Suppressor macrophage treated with lipopolysaccharide for 1 hour (primary cell): Measurements from ENCODE around the gene TMEM35A.
"Not testable (repeated sequence)": the region's sequence is repeated elsewhere in the genome, so short reads cannot be mapped to it uniquely, and the experiment has no call there.

Experiments
- DNase-seq, 3 donors: peaks; one replicate each; pipeline ENCODE4 v3.0.0-alpha.2; 2020 to 2022

The TMEM35A gene

GRCh38 chrX:101078716-101079598 is at the start of gene TMEM35A:
Gene TMEM35A (plus strand): TSS chrX:101078879. CDS start chrX:101079003, 124 bp downstream.
- no peak for DNase-seq

- DNase-seq = no peak
Observed at GRCh38 chrX:101029665-101030064, 49.0 kb upstream of the TMEM35A start.

GRCh38 chrX:101037231-101037630 is 41.4 kb upstream of the TMEM35A start:
- DNase-seq = no peak

GRCh38 chrX:101040197-101040596 is 38.5 kb upstream of the TMEM35A start:
- no peak for DNase-seq

- no peak for DNase-seq
Observed at GRCh38 chrX:101051153-101051548, 27.5 kb upstream of the TMEM35A start.

GRCh38 chrX:101051549-101052302 is 27.0 kb upstream of the TMEM35A start, which contains the start of gene TRMT2B:
Gene TRMT2B (minus strand): TSS chrX:101052111. CDS start chrX:101042289, 9,822 bp downstream.
- DNase-seq = peak; percentile 77 to 87 (median 77)

- DNase-seq = not testable (repeated sequence)
Observed at GRCh38 chrX:101056551-101056950, 22.1 kb upstream of the TMEM35A start.

- DNase-seq = peak; percentile 2 to 27 (median 27)
Observed at GRCh38 chrX:101057093-101057714, 21.5 kb upstream of the TMEM35A start.

GRCh38 chrX:101062176-101062575 is 16.5 kb upstream of the TMEM35A start:
- no peak for DNase-seq

- no peak for DNase-seq
Observed at GRCh38 chrX:101071582-101071981, 7.1 kb upstream of the TMEM35A start.

- DNase-seq = no peak
Observed at GRCh38 chrX:101079736-101080270, 1.1 kb downstream of the TMEM35A start.

GRCh38 chrX:101080326-101081124 is 1.8 kb downstream of the TMEM35A start:
- DNase-seq = no peak

GRCh38 chrX:101081231-101081630 is 2.6 kb downstream of the TMEM35A start:
- no peak for DNase-seq

GRCh38 chrX:101091817-101092216 is 13.1 kb downstream of the TMEM35A start:
- DNase-seq = no peak

- peak; percentile 92 to 94 (median 93) for DNase-seq
Observed at GRCh38 chrX:101097546-101098453, 19.1 kb downstream of the TMEM35A start, which contains the start of gene CENPI. Gene CENPI (plus strand): TSS chrX:101098204. CDS start chrX:101101071, 2,867 bp downstream.

- DNase-seq = no peak
Observed at GRCh38 chrX:101108284-101108683, 29.6 kb downstream of the TMEM35A start.

GRCh38 chrX:101117701-101118100 is 39.0 kb downstream of the TMEM35A start:
- DNase-seq = no peak

GRCh38 chrX:101136235-101136634 is 57.6 kb downstream of the TMEM35A start:
- no peak for DNase-seq
